Neural progenitor cell (in vitro differentiated cells): ENCODE measurements around the gene SAPCD1.

Source experiments
- EZH2 ChIP-seq: fragments of 200-600 bp; sonication (generic); IDR thresholded peaks from 2 replicates; pipeline ENCODE4 v1.6.1; 2017; ENCODE audit warnings: antibody characterized with exemption, mild to moderate bottlenecking, moderate library complexity
- TF ChIP-seq, protein P1 (sequence below): fragments of 200-600 bp; sonication (generic); IDR thresholded peaks from 2 replicates; pipeline ENCODE4 v1.5.1; 2017; ENCODE audit warnings: antibody characterized with exemption, mild to moderate bottlenecking

- TF ChIP-seq, protein P1, sequence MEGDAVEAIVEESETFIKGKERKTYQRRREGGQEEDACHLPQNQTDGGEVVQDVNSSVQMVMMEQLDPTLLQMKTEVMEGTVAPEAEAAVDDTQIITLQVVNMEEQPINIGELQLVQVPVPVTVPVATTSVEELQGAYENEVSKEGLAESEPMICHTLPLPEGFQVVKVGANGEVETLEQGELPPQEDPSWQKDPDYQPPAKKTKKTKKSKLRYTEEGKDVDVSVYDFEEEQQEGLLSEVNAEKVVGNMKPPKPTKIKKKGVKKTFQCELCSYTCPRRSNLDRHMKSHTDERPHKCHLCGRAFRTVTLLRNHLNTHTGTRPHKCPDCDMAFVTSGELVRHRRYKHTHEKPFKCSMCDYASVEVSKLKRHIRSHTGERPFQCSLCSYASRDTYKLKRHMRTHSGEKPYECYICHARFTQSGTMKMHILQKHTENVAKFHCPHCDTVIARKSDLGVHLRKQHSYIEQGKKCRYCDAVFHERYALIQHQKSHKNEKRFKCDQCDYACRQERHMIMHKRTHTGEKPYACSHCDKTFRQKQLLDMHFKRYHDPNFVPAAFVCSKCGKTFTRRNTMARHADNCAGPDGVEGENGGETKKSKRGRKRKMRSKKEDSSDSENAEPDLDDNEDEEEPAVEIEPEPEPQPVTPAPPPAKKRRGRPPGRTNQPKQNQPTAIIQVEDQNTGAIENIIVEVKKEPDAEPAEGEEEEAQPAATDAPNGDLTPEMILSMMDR: no peak
- no peak for TF ChIP-seq EZH2
These were observed 3.7 kb downstream of the SAPCD1 start for GRCh38 chr6:31765910-31766794.
